Osteoblast (primary cell): ENCODE measurements around the gene TIGIT. TPM values are rescaled to one million over a fixed set of nuclear protein-coding genes. Genes with fewer than 3 reads are reported as not detected.

Experiments
- DNase-seq: peaks from one replicate; pipeline ENCODE4 v3.0.0; 2011; ENCODE audit warnings: low spot score, mixed read lengths; ENCODE audit not compliant: insufficient read length; ENCODE audit errors: missing footprints
- H2AFZ ChIP-seq: 2 replicates; pipeline ENCODE4 v1.6.0; 2011; ENCODE audit warnings: mild to moderate bottlenecking, low read length
- H3K27ac ChIP-seq: 2 replicates; pipeline ENCODE4 v1.5.1; 2011; ENCODE audit warnings: mild to moderate bottlenecking, low read depth, low read length, moderate library complexity
- H3K27me3 ChIP-seq: 2 replicates; pipeline ENCODE4 v1.6.0; 2012; ENCODE audit warnings: mild to moderate bottlenecking, control low read depth, inconsistent platforms, low read length, moderate library complexity; ENCODE audit not compliant: insufficient read depth
- H3K36me3 ChIP-seq: 2 replicates; pipeline ENCODE4 v1.5.1; 2011; ENCODE audit warnings: mild to moderate bottlenecking, low read length, control low read depth, moderate library complexity; ENCODE audit not compliant: insufficient read depth
- H3K4me1 ChIP-seq: 2 replicates; pipeline ENCODE4 v1.5.1; 2011; ENCODE audit warnings: mild to moderate bottlenecking, low read length, control low read depth, moderate library complexity; ENCODE audit not compliant: insufficient read depth
- H3K4me2 ChIP-seq: 2 replicates; pipeline ENCODE4 v1.6.0; 2011; ENCODE audit warnings: mild to moderate bottlenecking, low read length; ENCODE audit not compliant: insufficient read depth
- H3K4me3 ChIP-seq: fragments of 200-600 bp; sonication (generic); 3 replicates; pipeline ENCODE4 v1.5.1; 2012; ENCODE audit warnings: mild to moderate bottlenecking, low read length, inconsistent platforms; ENCODE audit not compliant: insufficient read depth
- H3K79me2 ChIP-seq: 2 replicates; pipeline ENCODE4 v1.6.0; 2012; ENCODE audit warnings: mild to moderate bottlenecking, low read length, control low read depth, inconsistent platforms; ENCODE audit not compliant: insufficient read depth
- H3K9me3 ChIP-seq: 2 replicates; pipeline ENCODE4 v1.5.1; 2011; ENCODE audit warnings: low read depth, low read length, control low read depth
- H4K20me1 ChIP-seq: 2 replicates; pipeline ENCODE4 v1.6.0; 2012; ENCODE audit warnings: mild to moderate bottlenecking, low read length, control low read depth; ENCODE audit not compliant: insufficient read depth
- total RNA-seq: library from RNA; depleted of rRNA; stranded (reverse); fragments of >200 nt; gene quantifications from 2 replicates; pipeline ENCODE4 v1.2.3, GENCODE V29; 2012
- TF ChIP-seq, protein P1 (sequence below): IDR thresholded peaks from 2 replicates; pipeline ENCODE4 v1.5.1; 2011; ENCODE audit warnings: mild to moderate bottlenecking, low read depth, low read length, moderate library complexity; ENCODE audit errors: extremely low read depth

Gene TIGIT
- total RNA-seq, 1 donor, result not detected

DNA sequence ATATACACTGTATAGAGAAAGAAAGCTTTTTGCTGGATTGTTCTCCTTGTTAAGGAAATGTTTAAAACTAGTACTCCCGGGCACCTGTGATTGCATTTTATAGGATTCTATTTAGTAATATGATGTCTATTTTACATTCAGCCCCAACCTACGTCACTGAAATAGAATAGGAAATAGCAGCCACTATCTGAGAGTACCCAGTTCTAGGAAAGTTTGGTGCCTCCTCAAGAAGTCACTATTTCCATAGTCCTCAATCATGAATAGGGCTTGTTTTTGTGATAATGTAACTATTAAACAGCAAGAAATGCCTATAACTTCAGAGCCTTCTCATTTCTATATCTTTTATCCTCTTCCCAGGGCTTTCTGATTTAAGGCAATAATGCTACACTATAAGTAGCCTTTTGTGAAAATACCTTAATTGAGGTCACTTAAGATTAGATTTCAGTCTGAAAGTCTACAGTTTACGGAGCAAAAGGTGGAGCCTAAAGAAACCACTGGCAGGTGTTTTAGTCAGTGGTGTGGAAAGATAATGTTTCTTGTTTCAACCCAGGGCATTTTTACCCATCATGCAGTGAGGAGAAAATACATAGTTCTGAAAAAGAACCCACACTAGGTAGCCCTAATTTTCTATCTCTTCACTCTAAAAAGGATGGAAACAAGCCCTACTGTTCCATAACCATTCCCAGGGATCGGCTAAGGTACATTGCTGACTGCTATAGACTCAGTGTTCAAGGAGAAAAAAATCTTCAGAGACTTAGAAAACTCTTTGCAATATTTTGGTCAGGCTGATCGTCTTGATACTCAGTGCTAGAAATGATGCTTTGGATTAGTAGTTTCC lies 38.7 kb downstream of the TIGIT start:
- Histone ChIP-seq H3K36me3 (no peaks in the 10 kb centered on the region), H4K20me1 (peaks cover 5% of the 10 kb centered on the region), H3K27me3 (no peaks in the 10 kb centered on the region), H3K27ac (no peak overlapping the region), H3K4me3 (no peak overlapping the region), H3K9me3 (no peaks in the 10 kb centered on the region), H3K79me2 (no peaks in the 10 kb centered on the region), H2AFZ (no peak overlapping the region), H3K4me2 (no peak overlapping the region), H3K4me1 (no peaks in the 10 kb centered on the region)
- TF ChIP-seq, protein P1, sequence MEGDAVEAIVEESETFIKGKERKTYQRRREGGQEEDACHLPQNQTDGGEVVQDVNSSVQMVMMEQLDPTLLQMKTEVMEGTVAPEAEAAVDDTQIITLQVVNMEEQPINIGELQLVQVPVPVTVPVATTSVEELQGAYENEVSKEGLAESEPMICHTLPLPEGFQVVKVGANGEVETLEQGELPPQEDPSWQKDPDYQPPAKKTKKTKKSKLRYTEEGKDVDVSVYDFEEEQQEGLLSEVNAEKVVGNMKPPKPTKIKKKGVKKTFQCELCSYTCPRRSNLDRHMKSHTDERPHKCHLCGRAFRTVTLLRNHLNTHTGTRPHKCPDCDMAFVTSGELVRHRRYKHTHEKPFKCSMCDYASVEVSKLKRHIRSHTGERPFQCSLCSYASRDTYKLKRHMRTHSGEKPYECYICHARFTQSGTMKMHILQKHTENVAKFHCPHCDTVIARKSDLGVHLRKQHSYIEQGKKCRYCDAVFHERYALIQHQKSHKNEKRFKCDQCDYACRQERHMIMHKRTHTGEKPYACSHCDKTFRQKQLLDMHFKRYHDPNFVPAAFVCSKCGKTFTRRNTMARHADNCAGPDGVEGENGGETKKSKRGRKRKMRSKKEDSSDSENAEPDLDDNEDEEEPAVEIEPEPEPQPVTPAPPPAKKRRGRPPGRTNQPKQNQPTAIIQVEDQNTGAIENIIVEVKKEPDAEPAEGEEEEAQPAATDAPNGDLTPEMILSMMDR, result no peak
- no peak for DNase-seq

DNA sequence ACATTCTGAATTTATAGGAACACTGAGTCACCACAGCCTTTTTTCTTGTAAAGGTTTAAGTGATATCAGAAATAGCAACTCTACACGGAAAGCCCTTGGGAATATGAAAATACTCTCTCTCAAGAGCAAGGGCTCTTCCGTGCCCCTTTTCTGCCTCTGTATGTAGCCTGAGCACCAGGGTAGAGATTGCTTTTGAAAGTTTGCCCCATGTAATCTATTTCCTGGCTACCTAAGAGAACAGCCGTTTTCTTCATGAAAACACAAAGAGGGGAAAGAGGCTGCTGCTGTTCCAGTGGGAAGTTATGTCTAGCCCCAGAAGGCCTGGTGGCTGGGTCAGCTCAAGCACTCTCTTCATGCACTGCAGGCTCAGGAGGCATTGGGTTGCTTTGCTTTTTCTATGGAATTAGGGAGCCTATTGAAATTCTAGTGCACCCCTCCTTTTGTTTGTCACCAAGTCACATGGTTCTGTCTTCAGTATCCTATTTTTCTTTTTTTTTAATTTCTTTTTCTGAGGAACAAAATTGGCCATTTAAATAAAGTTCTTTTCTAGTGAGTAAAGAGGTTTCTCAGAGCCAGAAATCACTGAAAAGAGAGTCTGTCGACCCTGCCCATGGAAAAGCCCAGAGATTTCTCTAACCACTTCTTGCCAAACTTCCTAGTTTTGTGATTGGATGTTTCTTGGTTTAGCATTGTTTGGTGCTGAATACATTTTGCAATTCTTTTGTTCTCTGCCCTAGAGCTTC lies 39.5 kb downstream of the TIGIT start:
- Histone ChIP-seq H3K4me3 (no peak overlapping the region), H3K4me2 (no peak overlapping the region), H3K27me3 (no peaks in the 10 kb centered on the region), H3K27ac (no peak overlapping the region), H2AFZ (no peak overlapping the region), H3K4me1 (no peaks in the 10 kb centered on the region), H3K9me3 (no peaks in the 10 kb centered on the region), H4K20me1 (peaks cover 5% of the 10 kb centered on the region), H3K36me3 (no peaks in the 10 kb centered on the region), H3K79me2 (no peaks in the 10 kb centered on the region)
- TF ChIP-seq, protein P1, result no peak
- no peak for DNase-seq

DNA sequence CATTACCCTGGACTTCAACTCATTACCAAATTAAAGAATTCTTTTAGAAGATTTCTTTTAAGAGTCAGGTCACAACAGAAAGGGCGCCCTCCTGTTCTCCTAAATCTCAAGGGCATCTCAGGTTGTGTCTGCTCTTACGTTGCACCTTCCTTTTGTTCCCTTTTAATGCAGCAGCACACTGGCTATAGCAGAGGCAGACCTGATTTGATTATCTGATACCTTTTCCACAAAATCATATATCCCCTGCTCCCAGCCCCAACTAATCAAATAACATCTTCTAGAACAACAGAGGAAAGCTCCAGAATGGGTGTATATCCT lies 40.1 kb downstream of the TIGIT start:
- DNase-seq, result no peak
- H4K20me1 ChIP-seq, result peaks cover 5% of the 10 kb centered on the region
- no peaks in the 10 kb centered on the region for H3K4me1 ChIP-seq
- H3K27me3 ChIP-seq, result no peaks in the 10 kb centered on the region
- no peaks in the 10 kb centered on the region for H3K79me2 ChIP-seq
- no peak overlapping the region for H3K4me2 ChIP-seq
- peaks cover under 1% of the 10 kb centered on the region for H3K36me3 ChIP-seq
- H2AFZ ChIP-seq, result no peak overlapping the region
- no peak overlapping the region for H3K4me3 ChIP-seq
- TF ChIP-seq, protein P1, result no peak
- H3K27ac ChIP-seq, result no peak overlapping the region
- no peaks in the 10 kb centered on the region for H3K9me3 ChIP-seq

DNA sequence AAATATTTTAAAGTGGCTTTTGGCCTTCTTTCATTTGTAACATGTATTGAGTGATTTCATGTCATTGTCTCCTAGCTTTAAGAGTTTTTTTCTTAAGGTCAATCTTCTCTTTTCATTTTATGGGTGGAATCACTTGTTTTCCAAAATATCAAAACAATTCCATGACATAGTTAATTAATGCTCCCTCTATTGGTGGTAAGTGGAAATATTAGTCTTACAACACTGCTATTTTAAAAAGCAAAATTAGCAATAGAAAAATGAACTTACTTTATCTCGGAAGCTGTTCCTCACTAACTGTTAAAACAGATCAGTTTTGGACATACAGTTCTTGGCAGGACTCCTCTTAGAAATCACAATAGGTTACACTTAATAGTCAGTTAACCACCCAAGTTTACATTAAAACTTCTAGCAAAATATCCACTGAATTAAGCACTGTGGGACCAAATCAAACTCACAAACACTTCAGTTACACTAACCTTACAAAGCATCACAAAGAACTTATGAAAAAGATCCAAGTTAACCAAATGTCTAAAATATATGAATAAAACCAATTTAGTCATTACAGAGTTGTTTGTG lies 42.4 kb downstream of the TIGIT start:
- DNase-seq, result no peak
- Histone ChIP-seq H3K4me2 (no peak overlapping the region), H4K20me1 (peaks cover 5% of the 10 kb centered on the region), H2AFZ (no peak overlapping the region), H3K27ac (no peak overlapping the region), H3K4me3 (no peak overlapping the region), H3K79me2 (no peaks in the 10 kb centered on the region), H3K27me3 (no peaks in the 10 kb centered on the region), H3K9me3 (no peaks in the 10 kb centered on the region), H3K36me3 (peaks cover 5% of the 10 kb centered on the region), H3K4me1 (no peaks in the 10 kb centered on the region)
- TF ChIP-seq, protein P1, result peak; percentile 50
